NOMO-1 treated with dmso at 0.1 percent for 144 hours (cell line): ENCODE data around the gene COL6A5.

Experiments used
- DNase-seq: peaks from one replicate; lab custom pipeline; 2025; ENCODE audit not compliant: unreplicated experiment; lab: John Stamatoyannopoulos, UW

The COL6A5 gene

GRCh38 chr3:130516645-130517512 is 171.4 kb downstream of the COL6A5 start, which contains the start of gene COL6A6:
TSS of gene COL6A6 (plus strand) at chr3:130517177. CDS start at chr3:130560365, 43,188 bp downstream.
- DNase-seq: no peak

- DNase-seq: no peak
Measured at GRCh38 chr3:130517602-130518001, 172.1 kb downstream of the COL6A5 start.

- DNase-seq: no peak
Measured at GRCh38 chr3:130519754-130520153, 174.3 kb downstream of the COL6A5 start.

GRCh38 chr3:130522399-130522798 is 176.9 kb downstream of the COL6A5 start:
- no peak for DNase-seq

GRCh38 chr3:130527426-130527825 is 182.0 kb downstream of the COL6A5 start:
- DNase-seq: no peak

- DNase-seq: no peak
Measured at GRCh38 chr3:130528120-130528519, 182.6 kb downstream of the COL6A5 start.

- DNase-seq: no peak
Measured at GRCh38 chr3:130529486-130530215, 184.2 kb downstream of the COL6A5 start.

- no peak for DNase-seq
Measured at GRCh38 chr3:130533247-130533646, 187.8 kb downstream of the COL6A5 start.
